ENCODE data around the gene CBS.
"Not testable (repeated sequence)": the region's sequence is repeated elsewhere in the genome, so short reads cannot be mapped to it uniquely, and the experiment has no call there.

DNA sequence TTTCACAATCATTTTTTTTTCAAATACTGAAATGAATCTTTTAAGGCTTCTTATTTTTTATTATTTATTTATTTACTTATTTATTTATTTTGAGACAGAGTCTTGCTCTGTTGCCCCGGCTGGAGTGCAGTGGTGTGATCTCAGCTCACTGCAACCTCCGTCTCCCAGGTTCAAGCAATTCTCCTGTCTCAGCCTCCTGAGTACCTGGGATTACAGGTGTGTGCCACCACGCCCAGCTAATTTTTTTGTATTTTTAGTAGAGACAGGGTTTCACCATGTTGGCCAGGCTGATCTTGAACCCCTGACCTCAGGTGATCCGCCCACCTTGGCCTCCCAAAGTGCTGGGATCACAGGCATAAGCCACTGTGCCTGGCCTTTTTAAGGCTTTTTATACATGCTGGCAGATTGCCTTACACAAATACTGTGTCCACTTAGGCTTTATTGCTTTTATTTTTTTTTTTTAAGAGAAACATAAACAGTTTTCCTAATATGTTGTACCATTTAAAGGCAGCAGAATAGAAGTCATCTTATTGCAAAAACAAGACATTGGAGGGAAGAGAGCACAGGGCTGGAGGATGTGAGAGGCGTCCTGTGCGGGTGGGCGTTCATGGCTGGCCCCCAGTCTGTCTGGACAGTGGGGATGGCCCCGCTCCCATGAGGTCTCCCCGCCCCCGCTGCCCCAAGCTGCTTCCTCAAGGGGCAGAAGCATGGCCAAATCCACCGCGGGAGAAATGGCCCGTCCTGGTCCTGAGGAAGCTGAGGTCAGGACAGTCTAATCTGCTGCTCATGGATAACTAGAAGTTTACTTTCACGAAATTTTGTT, 69.4 kb downstream of the CBS start:
- TF ChIP-seq, protein P1, sequence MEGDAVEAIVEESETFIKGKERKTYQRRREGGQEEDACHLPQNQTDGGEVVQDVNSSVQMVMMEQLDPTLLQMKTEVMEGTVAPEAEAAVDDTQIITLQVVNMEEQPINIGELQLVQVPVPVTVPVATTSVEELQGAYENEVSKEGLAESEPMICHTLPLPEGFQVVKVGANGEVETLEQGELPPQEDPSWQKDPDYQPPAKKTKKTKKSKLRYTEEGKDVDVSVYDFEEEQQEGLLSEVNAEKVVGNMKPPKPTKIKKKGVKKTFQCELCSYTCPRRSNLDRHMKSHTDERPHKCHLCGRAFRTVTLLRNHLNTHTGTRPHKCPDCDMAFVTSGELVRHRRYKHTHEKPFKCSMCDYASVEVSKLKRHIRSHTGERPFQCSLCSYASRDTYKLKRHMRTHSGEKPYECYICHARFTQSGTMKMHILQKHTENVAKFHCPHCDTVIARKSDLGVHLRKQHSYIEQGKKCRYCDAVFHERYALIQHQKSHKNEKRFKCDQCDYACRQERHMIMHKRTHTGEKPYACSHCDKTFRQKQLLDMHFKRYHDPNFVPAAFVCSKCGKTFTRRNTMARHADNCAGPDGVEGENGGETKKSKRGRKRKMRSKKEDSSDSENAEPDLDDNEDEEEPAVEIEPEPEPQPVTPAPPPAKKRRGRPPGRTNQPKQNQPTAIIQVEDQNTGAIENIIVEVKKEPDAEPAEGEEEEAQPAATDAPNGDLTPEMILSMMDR (optimal IDR thresholded peaks at IDR 0.05 in 1 of 3, IDR thresholded peaks at IDR 0.05 in 1 of 3, conservative IDR thresholded peaks at IDR 0.05 in 1 of 3; ENCODE audit: extremely low read depth in 1 of 3, insufficient read depth in 2 of 3, low read length in 3 of 3): not testable (repeated sequence)
- not testable (repeated sequence) for TF ChIP-seq EZH2 (IDR thresholded peaks at IDR 0.05; ENCODE audit: low read length)

All from keratinocyte (primary cell).